Tibial nerve (tissue), 4 donors: Measurements from ENCODE around the gene PFKFB3.

Experiments
- EP300 ChIP-seq, 2 donors: sonication (generic); formaldehyde crosslinking; IDR thresholded peaks; one replicate each; pipeline ENCODE4 v1.6.1; 2017; ENCODE audit warnings: antibody characterized with exemption in 2 of 2, mild to moderate bottlenecking in 1 of 2
- POLR2A ChIP-seq, 2 donors: fragments of 450-650 bp; IDR thresholded peaks; one replicate each; pipeline ENCODE4 v1.6.1; 2017; ENCODE audit warnings: antibody characterized with exemption in 2 of 2, mild to moderate bottlenecking in 2 of 2, moderate library complexity in 2 of 2
- TF ChIP-seq, protein P1 (sequence below), 5 experiments: fragments of 200-600 bp in 3 of 5; fragments of 450-650 bp in 2 of 5; sonication (generic) in 3 of 5; IDR thresholded peaks; one replicate each; pipeline ENCODE4 v1.5.1; 2016 to 2019; ENCODE audit warnings: antibody characterized with exemption in 5 of 5, mild to moderate bottlenecking in 3 of 5, moderate library complexity in 2 of 5

DNA sequence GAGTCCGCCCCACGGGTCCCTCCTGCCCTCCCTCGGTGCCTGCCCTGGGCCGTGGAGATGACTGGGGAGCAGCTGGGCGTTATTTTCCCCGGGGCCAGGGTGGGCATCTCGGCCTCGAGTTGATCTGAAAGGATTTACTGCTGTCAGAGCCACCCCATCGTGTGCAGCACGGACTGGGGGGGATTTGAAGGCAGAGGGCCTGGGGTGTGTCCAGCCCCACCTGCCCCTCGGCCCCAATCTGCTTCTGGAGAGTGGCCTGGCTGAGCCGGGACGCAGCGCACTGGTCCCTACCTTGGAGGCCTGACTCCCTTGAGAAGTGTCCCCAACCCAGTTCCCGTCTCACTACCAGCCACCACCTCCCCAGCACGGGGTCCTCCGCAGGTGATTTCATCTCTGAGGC, 24.2 kb upstream of the PFKFB3 start:
- TF ChIP-seq, protein P1, sequence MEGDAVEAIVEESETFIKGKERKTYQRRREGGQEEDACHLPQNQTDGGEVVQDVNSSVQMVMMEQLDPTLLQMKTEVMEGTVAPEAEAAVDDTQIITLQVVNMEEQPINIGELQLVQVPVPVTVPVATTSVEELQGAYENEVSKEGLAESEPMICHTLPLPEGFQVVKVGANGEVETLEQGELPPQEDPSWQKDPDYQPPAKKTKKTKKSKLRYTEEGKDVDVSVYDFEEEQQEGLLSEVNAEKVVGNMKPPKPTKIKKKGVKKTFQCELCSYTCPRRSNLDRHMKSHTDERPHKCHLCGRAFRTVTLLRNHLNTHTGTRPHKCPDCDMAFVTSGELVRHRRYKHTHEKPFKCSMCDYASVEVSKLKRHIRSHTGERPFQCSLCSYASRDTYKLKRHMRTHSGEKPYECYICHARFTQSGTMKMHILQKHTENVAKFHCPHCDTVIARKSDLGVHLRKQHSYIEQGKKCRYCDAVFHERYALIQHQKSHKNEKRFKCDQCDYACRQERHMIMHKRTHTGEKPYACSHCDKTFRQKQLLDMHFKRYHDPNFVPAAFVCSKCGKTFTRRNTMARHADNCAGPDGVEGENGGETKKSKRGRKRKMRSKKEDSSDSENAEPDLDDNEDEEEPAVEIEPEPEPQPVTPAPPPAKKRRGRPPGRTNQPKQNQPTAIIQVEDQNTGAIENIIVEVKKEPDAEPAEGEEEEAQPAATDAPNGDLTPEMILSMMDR (IDR thresholded peaks at IDR 0.05) = no peak
- TF ChIP-seq POLR2A (IDR thresholded peaks at IDR 0.05) (no peak), EP300 (IDR thresholded peaks at IDR 0.05) (no peak)
